ENCODE results near the gene ENTHD1. TPM values are rescaled to one million over a fixed set of nuclear protein-coding genes. Genes with fewer than 3 reads are reported as not detected.

Gene ENTHD1
- total RNA-seq, 1 experiment from 2014 or later = not detected

- DNase-seq = no peak
- CTCF ChIA-PET = no interaction called here
- peaks cover 95% of the 10 kb centered on the region for H3K27me3 Mint-ChIP-seq (ENCODE audit: unreplicated experiment)
- intact Hi-C loops (cut with micrococcal nuclease; ENCODE audit: unreplicated experiment) = no loop called here
- no peak for TF ChIP-seq CTCF (IDR thresholded peaks at IDR 0.05; ENCODE audit: unreplicated experiment)
- H3K27ac Mint-ChIP-seq (ENCODE audit: unreplicated experiment) = no peak overlapping the region
- no peaks in the 10 kb centered on the region for H3K4me1 Mint-ChIP-seq (ENCODE audit: low read depth, unreplicated experiment)
- no peaks in the 10 kb centered on the region for H3K9me3 Mint-ChIP-seq (ENCODE audit: low read depth, unreplicated experiment)
- H3K36me3 Mint-ChIP-seq (ENCODE audit: insufficient read depth, unreplicated experiment) = no peaks in the 10 kb centered on the region
- no peak overlapping the region for H3K4me3 Mint-ChIP-seq (ENCODE audit: low read depth, unreplicated experiment)
- no TSS peak for BruUV-seq (replicated peaks)
These were observed 183.0 kb downstream of the ENTHD1 start for GRCh38 chr22:39710380-39711150.

- DNase-seq = no peak
- intact Hi-C loops (cut with micrococcal nuclease; ENCODE audit: unreplicated experiment) = no loop called here
- TF ChIP-seq CTCF (IDR thresholded peaks at IDR 0.05; ENCODE audit: unreplicated experiment) = no peak
- BruUV-seq (replicated peaks) = no TSS peak
- Mint-ChIP-seq H3K9me3 (ENCODE audit: low read depth, unreplicated experiment) (no peaks in the 10 kb centered on the region), H3K4me1 (ENCODE audit: low read depth, unreplicated experiment) (no peaks in the 10 kb centered on the region), H3K36me3 (ENCODE audit: insufficient read depth, unreplicated experiment) (no peaks in the 10 kb centered on the region), H3K27me3 (ENCODE audit: unreplicated experiment) (peaks cover 93% of the 10 kb centered on the region), H3K27ac (ENCODE audit: unreplicated experiment) (no peak overlapping the region), H3K4me3 (ENCODE audit: low read depth, unreplicated experiment) (no peak overlapping the region)
- CTCF ChIA-PET = no interaction called here
These were observed 185.7 kb downstream of the ENTHD1 start for GRCh38 chr22:39707816-39708215.

GRCh38 chr22:39707351-39707750, 186.2 kb downstream of the ENTHD1 start:
- Mint-ChIP-seq H3K4me3 (ENCODE audit: low read depth, unreplicated experiment) (no peak overlapping the region), H3K27ac (ENCODE audit: unreplicated experiment) (no peak overlapping the region), H3K36me3 (ENCODE audit: insufficient read depth, unreplicated experiment) (no peaks in the 10 kb centered on the region), H3K9me3 (ENCODE audit: low read depth, unreplicated experiment) (no peaks in the 10 kb centered on the region), H3K27me3 (ENCODE audit: unreplicated experiment) (peaks cover 93% of the 10 kb centered on the region), H3K4me1 (ENCODE audit: low read depth, unreplicated experiment) (no peaks in the 10 kb centered on the region)
- no peak for DNase-seq
- CTCF ChIA-PET = no interaction called here
- intact Hi-C loops (cut with micrococcal nuclease; ENCODE audit: unreplicated experiment) = no loop called here
- BruUV-seq (replicated peaks) = no TSS peak
- no peak for TF ChIP-seq CTCF (IDR thresholded peaks at IDR 0.05; ENCODE audit: unreplicated experiment)

GRCh38 chr22:39706376-39707140, 187.0 kb downstream of the ENTHD1 start:
- Mint-ChIP-seq H3K27me3 (ENCODE audit: unreplicated experiment) (peaks cover 93% of the 10 kb centered on the region), H3K27ac (ENCODE audit: unreplicated experiment) (no peak overlapping the region), H3K4me3 (ENCODE audit: low read depth, unreplicated experiment) (no peak overlapping the region), H3K9me3 (ENCODE audit: low read depth, unreplicated experiment) (no peaks in the 10 kb centered on the region), H3K4me1 (ENCODE audit: low read depth, unreplicated experiment) (no peaks in the 10 kb centered on the region), H3K36me3 (ENCODE audit: insufficient read depth, unreplicated experiment) (no peaks in the 10 kb centered on the region)
- no peak for TF ChIP-seq CTCF (IDR thresholded peaks at IDR 0.05; ENCODE audit: unreplicated experiment)
- intact Hi-C loops (cut with micrococcal nuclease; ENCODE audit: unreplicated experiment) = no loop called here
- no peak for DNase-seq
- no TSS peak for BruUV-seq (replicated peaks)
- CTCF ChIA-PET = interaction anchor here (0.9 kb wide), 1 partner anchor 157 kb away, joined by 5 read pairs; no protein-coding TSS in a partner anchor

Measured in Calu3 (cell line).